GM12864 (cell line): ENCODE results near the gene ZFHX3.

Source experiments
- DNase-seq: peaks from one replicate; pipeline ENCODE4 v3.0.0-alpha.2; 2011; ENCODE audit warnings: low read depth
- H3K4me3 ChIP-seq: 2 replicates; pipeline ENCODE4 v1.5.1; 2011; ENCODE audit warnings: mild to moderate bottlenecking, low read depth, low read length, control low read depth
- CTCF ChIP-seq: IDR thresholded peaks from 2 replicates; pipeline ENCODE4 v1.5.1; 2011; ENCODE audit warnings: low read depth, mild to moderate bottlenecking, moderate library complexity, low read length, control low read depth, inconsistent platforms; ENCODE audit errors: missing control alignments

The ZFHX3 gene

DNA sequence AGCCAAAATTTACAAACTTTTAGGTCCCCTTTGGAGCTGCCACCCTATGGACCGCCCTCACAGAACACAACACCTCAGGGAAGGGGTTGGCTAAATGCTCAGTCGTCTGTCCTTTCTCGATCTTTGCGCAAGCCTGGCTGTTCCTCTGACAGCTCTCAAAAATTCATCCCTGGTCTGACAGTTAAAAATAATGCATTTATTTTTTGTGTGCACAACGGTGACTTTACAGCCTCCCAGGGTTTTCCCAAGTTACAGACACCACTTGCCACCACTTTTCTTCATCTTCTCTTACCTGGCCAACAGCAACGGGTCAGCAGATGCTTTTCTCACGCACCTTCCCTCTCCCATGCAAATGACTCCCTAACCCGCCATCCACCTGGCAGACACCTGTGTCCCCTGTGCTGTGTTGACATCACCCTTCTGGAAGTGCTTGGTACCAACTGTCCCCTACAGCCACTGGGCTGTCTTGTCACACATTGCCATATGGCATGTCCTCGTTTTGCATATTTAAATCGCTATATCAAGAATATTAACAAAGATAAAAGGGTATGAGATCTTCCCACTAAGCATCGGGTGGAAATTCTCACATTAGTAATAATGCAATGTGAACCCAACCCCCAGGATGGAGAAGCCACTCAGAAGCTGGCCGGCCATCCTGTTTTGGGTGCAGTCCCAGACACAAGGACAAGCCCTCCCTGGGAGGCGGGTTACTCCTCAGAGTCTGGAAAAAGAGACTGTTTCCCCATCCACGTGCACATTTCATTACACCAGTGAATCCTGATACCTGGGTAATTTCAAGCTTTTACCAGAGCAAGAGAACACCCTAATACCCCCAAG, 187.0 kb downstream of the ZFHX3 start:
- no peak overlapping the region for H3K4me3 ChIP-seq
- no peak for DNase-seq
- TF ChIP-seq CTCF, result no peak

- no peak for DNase-seq
- TF ChIP-seq CTCF, result no peak
- no peak overlapping the region for H3K4me3 ChIP-seq
Measured at GRCh38 chr16:72859581-72859980, 188.3 kb downstream of the ZFHX3 start.

- no peak for TF ChIP-seq CTCF
- no peak for DNase-seq
- H3K4me3 ChIP-seq, result no peak overlapping the region
Measured at GRCh38 chr16:72858665-72859493, 189.0 kb downstream of the ZFHX3 start.

DNA sequence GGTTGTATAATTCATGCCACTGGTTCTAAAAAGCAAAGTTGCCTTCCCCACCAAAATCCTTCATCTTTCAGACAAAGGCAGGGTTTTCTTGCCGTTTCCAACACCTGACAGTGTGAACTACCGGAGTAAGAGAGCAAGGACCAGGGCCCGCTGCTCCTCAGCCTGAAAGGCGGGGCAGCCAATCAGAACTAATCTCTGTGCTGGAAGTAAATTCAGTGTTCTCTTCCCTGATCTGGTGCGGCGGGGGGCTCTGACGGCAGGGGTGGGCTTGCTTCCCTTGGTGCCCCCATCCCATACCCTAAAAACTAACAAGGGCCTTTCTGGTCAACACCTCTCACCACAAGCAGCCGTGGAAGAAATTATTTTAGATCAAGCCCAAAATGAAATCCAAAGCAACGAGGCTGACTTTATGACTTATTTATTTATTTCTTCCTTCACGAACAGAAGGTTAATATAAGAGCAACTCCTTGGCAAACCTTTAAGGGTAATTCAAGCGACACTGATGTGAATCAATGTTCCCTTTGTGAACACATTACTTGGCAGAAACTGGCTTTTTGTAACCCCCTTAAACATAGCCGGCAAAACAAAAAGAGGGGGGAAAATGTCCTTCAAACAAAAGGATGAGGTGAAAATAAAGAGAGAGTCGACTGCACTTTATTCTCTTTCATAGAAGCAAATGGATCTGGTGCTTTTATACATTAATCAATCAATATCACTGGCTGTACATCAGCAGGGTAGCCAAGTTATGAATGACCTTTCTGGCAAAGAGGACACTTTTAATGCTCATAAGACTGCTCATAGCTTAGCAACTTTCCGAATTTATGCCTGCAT, 189.9 kb downstream of the ZFHX3 start:
- no peak for DNase-seq
- H3K4me3 ChIP-seq, result no peak overlapping the region
- TF ChIP-seq CTCF, result no peak

GRCh38 chr16:72856797-72857196, 191.1 kb downstream of the ZFHX3 start:
- peak; percentile 65 for TF ChIP-seq CTCF
- DNase-seq, result no peak
- H3K4me3 ChIP-seq, result no peak overlapping the region

GRCh38 chr16:72854267-72854959, 193.5 kb downstream of the ZFHX3 start:
- no peak overlapping the region for H3K4me3 ChIP-seq
- no peak for DNase-seq
- TF ChIP-seq CTCF, result no peak
